ENCODE results near the gene SCEL.
"Not testable (repeated sequence)": the region's sequence is repeated elsewhere in the genome, so short reads cannot be mapped to it uniquely, and the experiment has no call there.

Gene SCEL

DNA sequence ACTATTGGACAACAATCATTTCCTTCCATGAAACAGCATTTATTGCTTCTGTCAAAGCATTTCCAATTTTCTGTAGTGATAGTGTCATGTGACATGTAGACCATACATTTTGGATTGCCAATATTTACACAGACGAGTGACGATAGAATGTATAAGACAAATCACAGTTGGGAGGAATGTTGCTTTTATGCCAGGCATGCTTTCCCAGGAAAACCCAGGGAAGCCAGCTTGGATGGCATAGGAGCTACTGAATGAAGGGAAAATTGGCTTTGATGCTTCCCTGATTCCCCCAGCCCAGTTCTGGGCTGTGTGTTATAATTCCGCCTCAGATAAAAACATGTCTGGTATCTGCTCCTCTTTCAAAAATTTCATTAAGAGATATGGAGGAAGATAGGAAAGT is 22.5 kb downstream of the SCEL start:
- no peak for DNase-seq (ENCODE audit: low spot score)

DNA sequence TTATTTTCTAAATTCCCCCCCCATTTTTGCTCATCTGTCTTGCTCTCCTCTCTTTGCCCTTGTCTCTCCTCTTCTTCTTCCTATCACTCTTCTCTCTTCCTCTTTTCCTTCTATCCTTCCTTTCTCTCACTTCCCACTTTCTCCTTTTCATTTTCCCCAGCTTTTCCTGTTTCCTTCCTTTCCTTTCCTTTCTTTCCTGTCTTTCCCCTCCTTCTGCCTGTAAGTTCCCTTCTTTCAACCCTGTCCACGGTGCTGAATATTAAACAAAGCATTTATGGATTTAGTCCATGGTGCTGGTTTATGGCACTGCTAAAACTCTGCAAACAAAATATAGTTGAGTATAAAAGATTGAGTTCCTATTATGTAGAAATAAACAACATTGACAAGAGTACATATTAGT is 27.6 kb downstream of the SCEL start:
- no peak for DNase-seq (ENCODE audit: low spot score)

DNA sequence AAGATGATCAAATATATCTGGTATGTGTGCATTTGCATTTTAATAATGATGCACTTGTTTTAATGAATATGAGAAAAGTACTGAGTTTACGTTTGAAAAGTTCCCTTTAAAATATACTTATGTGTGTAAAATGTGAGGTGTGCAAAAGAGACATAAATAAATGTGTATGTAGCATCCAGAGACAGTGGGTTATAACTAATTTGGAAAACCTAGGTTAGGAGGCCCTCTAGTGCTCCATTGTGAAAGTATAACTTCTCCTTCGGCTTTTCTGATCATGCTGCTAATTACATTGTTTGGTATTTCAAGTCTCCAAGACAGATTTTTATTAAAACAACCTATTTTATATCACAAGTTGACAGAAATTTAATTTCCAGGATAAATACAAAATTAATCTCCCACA is 30.1 kb downstream of the SCEL start:
- DNase-seq (ENCODE audit: low spot score), result peak; percentile 65

DNA sequence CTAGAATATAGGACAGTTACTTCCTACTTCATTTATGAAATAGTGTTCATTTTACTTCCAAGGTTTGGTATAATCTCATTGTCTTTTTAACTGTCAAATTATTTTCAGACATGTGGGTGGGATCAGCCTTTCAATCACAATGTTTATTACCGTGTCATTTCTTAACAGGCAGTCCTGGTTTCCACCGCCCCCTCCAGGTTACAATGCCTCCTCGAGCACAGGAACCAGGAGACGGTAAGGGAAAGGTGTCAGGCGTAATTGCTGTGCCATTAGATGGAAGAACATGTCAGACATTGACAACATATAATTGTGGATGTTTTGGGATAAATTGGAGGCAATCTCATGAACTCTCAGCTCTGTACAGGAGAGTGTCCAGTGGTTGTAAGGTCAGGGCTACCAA is 36.5 kb downstream of the SCEL start:
- DNase-seq (ENCODE audit: low spot score), result no peak

DNA sequence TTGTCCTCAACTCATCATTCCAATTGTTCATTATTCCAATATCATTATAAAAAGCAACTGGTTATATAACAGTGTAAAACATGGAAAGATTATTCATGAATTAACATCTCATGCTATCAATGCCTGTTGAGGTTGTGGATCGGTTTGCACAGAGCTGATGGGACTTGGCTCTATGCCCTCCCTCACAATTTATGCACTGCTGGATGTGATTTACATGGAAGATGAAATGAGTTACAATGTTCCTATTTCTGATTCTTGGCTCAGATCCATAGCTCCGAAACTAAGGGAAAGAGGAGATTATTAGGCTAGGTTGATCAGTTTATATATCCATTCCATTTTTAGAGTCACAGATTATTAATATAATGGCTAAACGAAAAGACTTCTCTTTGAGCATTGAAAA is 38.6 kb downstream of the SCEL start:
- DNase-seq (ENCODE audit: low spot score), result peak; percentile 57

DNA sequence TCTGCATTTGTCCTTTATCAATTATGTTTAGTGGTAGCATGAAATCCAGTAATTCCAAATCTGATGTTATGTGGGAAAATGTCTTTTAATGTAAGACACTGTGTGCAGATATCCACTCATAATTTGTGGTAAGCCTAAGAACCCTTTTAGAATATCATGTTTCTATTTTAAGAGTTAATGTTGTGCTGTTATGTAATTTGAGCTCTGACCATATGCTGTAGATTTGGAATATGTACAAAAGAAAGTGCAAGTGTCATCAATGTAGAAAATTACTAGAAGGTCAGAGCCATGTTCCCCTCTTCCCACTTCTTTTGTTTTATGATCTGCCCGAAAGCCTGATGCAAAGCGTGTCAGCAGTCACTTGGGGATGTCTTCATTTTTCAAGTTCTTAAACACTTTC is 44.5 kb downstream of the SCEL start:
- peak; percentile 84 for DNase-seq (ENCODE audit: low spot score)

DNA sequence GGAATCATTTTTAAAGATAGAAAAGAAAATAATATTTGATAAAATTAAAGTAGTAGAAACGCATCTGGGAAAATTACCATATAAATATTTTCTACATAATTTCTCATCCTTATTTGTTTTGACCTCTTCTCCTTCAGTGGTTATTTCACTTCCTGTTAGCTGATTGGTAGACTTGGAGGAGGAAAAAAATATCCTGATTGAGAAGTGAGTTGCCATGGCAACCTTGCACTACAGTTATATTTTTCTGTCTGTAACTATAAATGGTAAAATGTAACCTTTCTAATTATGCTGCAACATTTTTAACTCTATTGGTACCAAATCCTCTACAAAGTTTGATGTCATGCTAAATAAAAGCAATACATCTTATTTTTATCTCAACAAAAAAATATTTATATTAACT is 45.2 kb downstream of the SCEL start:
- DNase-seq (ENCODE audit: low spot score), result peak; percentile 56

DNA sequence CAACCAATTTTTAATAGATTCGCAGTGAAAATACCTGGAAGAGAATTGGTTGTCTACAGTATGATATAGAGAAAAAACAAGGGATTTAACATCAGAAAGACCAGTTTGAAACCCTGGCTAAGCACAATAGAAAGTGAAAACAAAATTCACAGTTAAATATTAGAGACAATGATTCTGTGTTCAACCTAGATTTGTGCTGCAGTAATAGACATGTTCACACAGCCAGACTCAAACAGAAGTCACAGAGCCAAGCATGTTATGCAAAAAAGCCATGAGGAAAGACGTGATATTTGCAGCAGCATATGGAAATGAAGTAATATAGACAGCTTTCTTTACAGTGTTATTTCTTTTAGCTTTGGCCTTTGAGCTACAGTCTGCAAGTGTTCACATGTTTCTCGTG is 48.1 kb downstream of the SCEL start:
- DNase-seq (ENCODE audit: low spot score), result no peak

DNA sequence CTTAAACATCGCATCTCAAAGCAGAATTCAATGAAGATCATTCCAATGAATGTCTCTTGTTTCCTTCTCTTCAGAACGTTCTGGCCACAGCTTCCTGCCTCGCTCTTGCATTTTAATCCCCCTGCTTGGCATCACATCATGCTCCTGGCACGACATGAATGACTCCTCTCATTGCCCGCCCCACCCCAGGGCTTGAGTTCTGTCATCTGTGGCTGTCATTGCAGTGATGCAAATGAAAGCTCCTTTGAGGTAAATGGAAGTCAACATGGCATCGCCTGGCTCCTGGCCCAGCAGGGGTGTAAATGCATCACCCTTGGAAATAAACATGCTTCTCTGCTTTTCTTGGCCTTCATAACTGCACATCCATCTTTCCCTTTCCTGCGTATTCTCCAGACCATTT is 48.6 kb downstream of the SCEL start:
- DNase-seq (ENCODE audit: low spot score), result peak; percentile 89

DNA sequence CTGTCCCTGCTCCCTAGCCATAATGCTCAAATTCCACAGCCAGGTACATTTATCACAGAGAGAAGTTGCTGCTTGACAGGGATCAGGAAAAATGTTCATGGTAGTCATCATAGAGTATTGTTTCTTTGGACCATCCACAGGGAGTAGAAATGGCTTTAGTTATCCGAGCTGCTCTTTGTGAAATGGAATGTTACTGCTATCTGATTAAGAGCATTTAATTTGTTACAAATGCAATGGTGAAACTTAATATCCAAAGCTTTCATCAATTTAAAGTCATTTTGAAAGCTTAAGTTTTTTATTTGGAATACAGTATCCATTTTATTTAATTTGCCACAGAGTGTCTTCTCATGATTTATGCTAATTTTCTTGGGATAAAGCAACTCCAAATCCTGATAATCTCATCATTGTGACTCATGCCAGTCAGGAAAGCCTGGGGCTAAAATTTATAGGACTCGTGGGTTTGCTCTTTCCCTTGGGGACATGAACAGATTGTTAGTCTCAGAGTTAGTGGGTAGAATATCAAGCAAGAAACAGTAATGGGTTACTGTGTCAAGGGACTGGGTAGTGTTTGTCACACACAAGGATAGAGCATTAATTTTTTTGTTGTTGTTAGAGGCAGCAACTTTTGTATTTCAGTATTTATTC is 59.8 kb downstream of the SCEL start:
- no peak for DNase-seq (ENCODE audit: low spot score)

DNA sequence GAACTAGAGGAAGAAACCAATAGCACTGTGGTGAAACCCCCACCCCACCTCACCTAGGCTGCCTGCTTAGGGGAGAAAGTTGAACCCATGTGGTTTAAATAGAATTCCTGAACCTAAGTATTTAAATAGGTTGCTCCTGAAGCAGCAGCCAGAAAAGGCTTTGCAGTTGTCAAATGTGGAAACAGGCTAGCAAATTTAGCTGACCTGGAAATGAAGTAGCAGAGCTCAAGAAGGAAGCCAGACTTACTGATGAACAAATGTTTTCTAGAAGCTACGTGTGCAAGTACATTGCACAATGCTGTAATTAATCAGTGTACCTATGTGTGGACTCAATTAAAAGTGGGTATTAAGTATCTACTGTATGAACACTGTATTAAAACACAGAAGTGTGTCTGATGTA is 61.3 kb downstream of the SCEL start:
- peak; percentile 59 for DNase-seq (ENCODE audit: low spot score)

DNA sequence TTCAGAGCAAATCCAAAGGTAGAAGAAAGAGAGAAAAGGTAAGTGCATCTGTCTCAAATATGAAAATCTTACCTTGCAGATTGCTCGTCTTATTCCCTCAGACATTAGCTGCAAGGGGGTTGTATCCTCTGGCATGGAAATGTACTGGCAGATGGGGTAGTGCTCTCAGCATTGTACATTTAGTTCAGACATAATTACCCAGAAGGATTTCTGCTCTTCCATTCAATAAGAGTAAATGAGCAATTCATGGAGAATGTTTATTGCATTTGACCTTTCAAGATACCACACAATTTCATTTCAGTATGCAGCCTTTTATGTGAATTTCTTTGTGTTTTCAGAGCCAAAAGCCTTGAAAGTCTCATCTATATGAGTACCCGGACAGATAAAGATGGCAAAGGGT is 63.8 kb downstream of the SCEL start:
- DNase-seq (ENCODE audit: low spot score), result peak; percentile 96

DNA sequence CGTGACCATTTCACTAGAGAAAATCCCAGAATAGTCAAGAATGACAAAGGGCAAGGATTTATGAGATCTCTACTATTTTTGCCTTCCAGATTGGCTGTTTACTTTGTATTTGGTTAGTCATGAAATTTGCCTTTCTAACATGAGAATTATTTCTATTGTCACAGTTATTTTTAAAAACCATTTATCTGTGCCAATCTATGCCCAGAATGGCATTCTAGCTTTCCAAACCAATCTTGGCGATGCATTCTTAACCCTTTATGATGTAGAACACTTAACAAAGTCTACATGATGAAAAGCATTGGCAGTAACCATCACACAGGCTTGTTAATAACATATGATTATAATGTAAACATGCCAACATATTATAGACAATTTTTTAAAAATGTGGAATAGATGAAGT is 65.2 kb downstream of the SCEL start:
- DNase-seq (ENCODE audit: low spot score), result peak; percentile 49

DNA sequence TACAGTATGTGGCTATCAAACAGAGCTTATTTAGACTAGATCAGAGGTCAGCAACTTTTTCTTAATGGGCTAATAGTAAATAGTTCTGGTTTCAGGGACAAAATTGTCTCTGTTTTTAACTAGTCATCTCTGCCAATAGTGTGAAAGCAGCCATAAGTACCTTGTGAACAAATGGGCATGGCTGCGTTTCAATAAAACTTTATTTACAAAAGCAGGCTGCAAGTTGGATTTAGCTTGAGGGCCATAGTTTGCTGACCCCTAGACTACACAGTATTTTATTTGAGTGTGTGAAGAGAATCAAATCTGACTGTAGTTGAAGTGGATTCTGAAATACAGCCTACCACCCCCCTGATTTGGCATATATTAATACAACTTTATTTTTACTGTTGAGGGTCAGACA is 75.6 kb downstream of the SCEL start:
- no peak for DNase-seq (ENCODE audit: low spot score)

DNA sequence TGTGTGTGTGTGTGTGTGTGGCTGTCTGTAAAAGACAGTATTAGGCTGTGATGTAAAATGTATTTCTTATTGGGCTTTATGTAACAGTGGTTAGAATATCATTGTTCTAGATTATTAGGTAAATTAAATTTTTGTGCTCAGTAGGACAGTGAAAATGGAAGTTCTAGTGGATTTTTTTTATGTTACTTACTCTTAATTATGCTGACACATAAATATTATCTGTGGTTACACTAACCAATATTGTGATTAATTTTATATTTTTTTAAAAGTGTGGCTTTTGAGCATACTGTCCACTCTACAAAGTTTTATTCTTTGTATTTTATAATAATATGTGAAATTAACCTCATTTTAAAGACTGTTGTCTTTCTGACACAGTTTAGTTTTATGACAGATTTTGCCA is 80.5 kb downstream of the SCEL start:
- DNase-seq (ENCODE audit: low spot score), result no peak

DNA sequence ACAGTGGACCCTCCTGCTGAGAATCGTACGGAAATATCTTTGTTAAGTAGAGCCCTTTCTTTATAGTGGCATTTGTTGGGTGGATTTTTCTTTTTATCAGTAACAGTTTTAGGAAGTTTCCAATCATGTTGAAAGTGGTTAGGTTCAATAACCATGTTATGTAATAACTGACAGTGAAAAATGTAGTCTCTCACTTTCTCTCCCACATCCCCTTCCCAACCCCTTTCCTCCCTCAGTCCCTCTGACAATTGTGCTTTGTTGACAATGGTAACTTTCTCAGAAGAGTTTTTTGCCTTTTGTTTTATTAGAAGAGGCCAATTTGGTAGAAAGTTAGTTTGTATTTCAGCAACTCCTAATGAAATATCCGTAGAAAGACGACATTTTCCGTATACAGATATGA is 84.1 kb downstream of the SCEL start:
- no peak for DNase-seq (ENCODE audit: low spot score)

DNA sequence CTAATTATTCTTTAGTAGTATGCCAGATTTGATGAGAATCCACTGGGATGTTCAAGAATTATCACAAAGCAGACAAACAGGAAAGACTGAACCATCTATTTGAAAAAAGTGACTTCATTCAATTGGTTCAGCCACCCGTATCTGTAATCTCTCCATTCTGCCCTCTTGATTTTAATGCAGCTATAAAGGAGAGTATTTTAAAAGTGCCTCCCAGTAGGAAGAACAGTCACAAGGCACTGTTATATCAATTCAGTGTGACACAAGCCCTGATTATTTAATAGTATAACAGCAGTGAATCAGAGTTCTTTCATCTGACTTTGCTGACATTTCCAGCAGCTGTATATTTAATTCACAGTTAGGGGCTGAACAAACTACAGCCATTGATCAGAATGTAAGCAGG is 84.6 kb downstream of the SCEL start:
- DNase-seq (ENCODE audit: low spot score), result no peak

DNA sequence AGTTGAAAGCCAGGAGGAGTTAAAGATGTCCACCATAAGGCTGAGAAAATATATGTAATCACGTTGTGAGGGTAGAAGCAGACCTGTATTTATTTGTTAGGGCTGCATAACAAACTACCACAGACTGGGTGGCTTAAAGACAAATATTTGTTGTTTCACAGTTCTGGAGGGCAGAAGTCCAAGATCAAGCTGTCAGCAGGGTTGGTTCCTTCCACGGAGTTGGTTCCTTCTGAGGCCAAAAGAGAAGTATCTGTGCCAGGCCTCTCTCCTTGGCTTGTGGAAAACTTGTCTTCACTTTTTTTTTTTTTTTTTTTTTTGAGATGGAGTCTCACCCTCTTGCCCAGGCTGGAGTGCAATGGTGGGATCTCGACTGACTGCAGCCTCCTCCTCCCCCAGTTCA is 88.3 kb downstream of the SCEL start:
- DNase-seq (ENCODE audit: low spot score), result no peak

DNA sequence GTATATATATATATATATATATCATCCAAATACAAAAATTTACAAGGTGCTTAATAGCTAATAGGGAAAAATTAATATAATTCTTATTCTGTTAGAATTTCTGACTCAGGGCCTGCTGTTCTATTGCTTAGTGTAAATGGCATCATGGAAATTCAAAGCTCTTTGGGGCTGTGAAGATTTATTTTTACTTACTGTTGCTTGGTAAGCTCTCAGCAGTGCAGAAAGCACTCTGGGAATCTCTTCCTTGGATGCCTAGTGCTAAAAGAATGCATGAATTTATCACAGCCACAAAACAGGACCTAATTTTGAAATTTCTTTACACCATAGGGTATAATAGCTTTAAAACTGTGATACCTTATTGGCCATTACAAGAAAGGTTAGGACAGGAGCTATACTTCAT is 92.7 kb downstream of the SCEL start:
- no peak for DNase-seq (ENCODE audit: low spot score)

DNA sequence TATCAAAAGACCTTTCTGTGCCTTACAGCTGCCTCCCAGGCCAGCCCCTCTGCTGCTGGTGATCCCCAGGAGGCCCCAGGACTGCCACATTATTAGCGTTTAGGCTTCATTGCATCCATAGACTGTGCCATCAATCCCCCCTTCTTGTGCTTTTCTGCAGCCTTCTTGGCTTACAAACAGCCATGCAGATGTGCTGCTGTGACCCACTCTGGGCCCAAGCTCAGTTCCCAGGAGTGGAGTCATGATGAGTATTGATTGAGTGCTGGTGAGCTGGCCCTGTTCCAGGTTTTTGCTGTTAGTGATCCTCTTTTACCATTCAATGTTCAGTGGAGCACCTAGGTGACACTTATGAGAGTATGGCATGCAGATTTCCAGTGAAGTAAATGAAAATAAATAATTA is 102.1 kb downstream of the SCEL start:
- no peak for DNase-seq (ENCODE audit: low spot score)

DNA sequence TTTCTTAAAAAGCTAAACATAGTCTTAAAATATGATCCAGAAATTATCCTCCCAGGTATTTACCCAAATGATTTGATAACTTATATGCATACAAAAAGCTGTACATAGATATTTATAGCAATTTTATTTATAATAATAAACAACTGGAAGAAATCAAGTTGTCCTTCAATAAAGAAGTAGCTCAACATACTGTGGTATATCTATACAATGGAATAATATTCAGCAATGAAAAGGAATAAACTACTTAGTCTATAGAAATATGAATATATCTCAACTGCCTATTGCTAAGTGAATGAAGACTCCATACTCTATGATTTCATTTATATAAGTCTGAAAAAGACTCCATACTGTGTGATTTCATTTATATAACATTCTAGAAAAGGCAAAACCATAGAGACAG is 114.9 kb downstream of the SCEL start:
- DNase-seq (ENCODE audit: low spot score), result no peak

DNA sequence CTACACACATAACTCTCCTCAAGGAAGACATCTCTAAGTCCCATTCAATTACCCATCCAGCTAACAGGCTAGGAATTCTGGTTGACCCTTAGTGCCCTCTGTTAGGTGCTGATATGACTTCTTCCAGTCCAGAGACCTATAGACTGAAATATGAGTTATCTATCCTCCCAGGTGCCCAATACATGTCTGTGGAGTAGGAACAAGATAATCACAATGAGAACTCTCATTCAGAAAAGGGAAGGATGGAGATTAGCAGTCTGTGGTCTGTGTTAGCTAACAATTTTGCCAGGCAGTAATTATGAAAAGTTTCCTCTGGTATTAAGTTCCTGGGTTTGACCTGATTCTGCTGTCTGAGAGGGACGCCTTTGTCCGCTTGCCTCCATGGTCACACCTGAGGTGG is 117.8 kb downstream of the SCEL start:
- no peak for DNase-seq (ENCODE audit: low spot score)

DNA sequence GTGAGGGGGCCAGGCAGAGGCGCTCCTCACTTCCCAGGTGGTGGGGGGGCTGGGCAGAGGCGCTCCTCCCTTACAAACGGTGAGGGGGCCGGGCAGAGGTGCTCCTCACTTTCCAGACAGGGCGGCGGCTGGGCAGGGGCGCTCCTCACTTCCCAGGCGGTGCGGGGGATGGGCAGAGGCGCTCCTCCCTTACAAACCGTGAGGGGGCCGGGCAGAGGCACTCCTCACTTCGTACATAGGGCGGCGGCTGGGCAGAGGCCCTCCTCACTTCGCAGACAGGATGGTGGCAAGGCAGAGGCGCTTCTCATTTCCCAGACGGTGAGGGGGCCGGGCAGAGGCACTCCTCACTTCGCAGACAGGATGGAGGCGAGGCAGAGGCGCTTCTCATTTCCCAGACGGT is 124.5 kb downstream of the SCEL start:
- not testable (repeated sequence) for DNase-seq (ENCODE audit: low spot score)

DNA sequence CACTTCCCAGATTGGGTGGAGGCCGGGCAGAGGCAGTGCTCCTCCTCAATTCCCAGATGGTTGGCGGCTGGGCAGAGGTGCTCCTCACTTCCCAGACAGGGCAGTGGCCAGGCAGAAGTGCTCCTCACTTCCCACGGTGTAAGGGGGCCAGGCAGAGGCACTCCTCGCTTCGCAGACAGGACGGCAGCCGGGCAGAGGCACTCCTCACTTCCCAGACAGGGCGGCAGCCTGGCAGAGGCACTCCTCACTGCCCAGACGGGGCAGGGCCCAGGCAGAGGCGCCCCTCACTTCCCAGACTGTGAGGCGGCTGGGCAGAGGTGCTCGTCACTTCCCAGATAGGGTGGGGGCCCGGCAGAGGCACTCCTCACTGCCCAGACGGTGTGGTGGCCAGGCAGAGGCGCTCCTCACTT is 125.3 kb downstream of the SCEL start:
- no peak for DNase-seq (ENCODE audit: low spot score)

DNA sequence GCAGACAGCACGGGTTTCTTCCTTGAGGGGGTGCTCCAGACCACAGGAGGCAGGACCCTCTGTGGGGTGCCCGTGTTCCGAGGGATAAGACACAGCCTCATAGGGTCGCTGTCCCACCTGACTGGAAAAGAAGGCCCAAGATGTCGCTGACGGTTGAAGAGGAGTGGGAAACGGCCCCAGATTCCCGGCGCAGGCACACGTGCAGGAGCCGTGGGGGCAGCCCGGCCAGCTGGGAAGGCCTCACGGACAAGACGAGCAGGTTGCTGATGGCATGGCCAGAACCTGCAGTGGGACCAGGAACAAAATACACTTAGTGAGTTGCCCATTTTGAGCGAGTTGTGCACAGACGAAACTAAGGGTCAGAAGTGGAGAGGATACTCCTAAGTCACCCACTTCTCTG is 126.8 kb downstream of the SCEL start:
- DNase-seq (ENCODE audit: low spot score), result not testable (repeated sequence)
